ENCODE data around the gene GGT5. TPM values are rescaled to one million over a fixed set of nuclear protein-coding genes. Genes with fewer than 3 reads are reported as not detected.
"Not testable (repeated sequence)": the region's sequence is repeated elsewhere in the genome, so short reads cannot be mapped to it uniquely, and the experiment has no call there.

GGT5 gene
- total RNA-seq, 1 donor from 2014 or later: 9.2 TPM

DNA sequence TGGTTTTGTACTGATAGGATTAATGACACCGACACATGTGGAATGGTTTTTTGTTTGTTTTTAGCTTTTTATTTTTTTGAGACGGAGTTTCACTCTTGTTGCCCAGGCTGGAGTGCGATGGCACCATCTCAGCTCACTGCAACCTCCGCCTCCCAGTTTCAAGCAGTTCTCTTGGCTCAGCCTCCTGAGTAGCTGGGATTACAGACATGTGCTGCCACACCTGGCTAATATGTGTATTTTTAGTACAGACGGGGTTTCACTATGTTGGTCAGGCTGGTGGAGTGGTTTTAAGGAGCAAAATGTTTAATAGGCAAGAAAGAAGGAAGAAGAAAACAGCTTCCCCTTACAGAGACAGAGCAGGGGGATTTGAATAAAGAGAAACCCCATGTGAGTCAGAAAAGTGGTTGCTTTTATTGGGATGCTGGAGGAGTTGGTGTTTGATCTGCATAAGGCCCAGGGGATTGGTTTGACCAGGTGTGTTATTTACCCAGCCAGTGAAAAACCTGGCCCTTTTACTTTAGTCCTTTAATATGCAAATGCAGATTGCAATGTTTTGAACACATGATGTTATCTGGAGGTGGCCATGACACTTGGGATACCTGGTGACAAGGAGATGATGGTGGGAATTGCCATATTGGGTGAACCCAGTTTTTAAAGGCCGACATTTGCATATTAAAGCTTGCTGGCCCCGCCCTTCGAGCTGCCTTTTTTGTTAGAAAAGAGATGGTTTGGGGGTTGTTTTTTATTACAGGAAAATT, 39.3 kb downstream of the GGT5 start:
- no peak for DNase-seq (ENCODE audit: low read depth in 2 of 2)

DNA sequence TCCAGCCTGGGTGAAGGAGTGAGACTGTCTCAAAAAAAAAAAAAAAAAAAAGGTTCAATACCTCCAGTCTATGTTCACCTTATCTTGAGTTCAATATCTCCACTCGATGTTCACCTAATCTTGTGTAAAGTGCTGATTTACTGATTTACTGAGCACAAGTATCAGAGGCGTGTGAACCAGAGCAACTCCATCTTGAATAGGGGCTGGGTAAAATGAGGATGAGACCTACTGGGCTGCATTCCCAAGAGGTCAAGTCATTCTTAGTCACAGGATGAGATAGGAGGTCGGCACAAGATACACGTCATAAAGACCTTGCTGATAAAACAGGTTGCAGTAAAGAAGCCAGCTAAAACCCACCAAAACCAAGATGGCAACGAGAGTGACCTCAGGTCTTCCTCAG, 41.0 kb downstream of the GGT5 start:
- DNase-seq (ENCODE audit: low read depth in 2 of 2): not testable (repeated sequence)

GRCh38 chr22:24201681-24202614, 42.9 kb downstream of the GGT5 start:
- no peak for DNase-seq (ENCODE audit: low read depth in 2 of 2)

- DNase-seq (ENCODE audit: low read depth in 2 of 2): peak; percentile 83 to 88
These were observed 44.2 kb downstream of the GGT5 start for GRCh38 chr22:24200619-24201212.

GRCh38 chr22:24198682-24199052, 46.2 kb downstream of the GGT5 start:
- DNase-seq (ENCODE audit: low read depth in 2 of 2): no peak

GRCh38 chr22:24191893-24192292, 53.0 kb downstream of the GGT5 start:
- no peak for DNase-seq (ENCODE audit: low read depth in 2 of 2)

GRCh38 chr22:24191381-24191841, 53.5 kb downstream of the GGT5 start:
- DNase-seq (ENCODE audit: low read depth in 2 of 2): no peak

- no peak for DNase-seq (ENCODE audit: low read depth in 2 of 2)
These were observed 54.2 kb downstream of the GGT5 start for GRCh38 chr22:24190596-24191208.

- DNase-seq (ENCODE audit: low read depth in 2 of 2): no peak
These were observed 54.7 kb downstream of the GGT5 start for GRCh38 chr22:24190159-24190540.

DNA sequence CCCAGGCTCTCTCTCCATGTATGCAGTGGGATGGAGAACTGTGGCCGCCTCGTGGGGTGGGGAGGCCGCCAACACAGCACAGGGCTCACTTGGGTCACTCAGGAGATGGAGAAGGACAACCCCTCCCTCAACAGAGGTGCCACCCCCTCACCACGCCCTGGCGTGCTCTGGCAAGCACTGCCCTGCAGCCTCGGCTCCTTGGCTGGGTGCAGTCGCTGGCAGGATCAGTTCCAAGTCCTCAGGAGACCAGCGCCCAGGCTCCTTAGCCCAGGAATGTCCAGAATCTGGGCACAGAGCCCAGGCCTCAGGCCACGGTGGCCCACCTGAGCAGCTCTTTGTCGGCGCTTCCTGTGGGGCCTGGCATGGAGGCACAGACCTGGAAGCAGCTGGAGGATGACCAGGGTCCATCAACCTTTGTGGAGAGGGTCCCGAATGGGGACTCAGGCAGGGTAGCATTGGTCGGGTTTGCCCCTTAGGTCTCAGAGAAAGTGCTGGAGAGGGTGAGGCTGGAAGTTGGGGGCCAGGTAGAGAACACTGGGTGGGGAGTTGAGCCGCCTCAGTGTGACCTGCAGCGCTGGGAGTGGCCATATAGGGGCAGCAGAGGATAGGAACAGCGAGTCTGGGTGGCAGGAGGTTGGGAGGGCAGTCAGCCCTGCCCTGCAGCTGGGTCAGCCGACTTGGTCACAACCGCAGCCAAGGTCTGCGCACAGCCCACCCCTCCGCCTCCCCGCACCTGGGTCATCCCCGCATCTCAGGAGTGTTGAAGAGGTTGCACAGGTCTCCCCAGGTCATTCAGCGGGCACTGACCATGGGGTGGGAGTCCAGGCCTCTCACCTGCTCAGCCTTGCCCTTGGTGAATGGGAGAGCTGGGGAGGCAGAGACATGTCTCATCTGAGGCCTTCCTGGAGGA, 55.4 kb downstream of the GGT5 start:
- peak; percentile 36 to 69 for DNase-seq (ENCODE audit: low read depth in 2 of 2)

GRCh38 chr22:24188705-24189248, 56.1 kb downstream of the GGT5 start:
- DNase-seq (ENCODE audit: low read depth in 2 of 2): no peak

DNA sequence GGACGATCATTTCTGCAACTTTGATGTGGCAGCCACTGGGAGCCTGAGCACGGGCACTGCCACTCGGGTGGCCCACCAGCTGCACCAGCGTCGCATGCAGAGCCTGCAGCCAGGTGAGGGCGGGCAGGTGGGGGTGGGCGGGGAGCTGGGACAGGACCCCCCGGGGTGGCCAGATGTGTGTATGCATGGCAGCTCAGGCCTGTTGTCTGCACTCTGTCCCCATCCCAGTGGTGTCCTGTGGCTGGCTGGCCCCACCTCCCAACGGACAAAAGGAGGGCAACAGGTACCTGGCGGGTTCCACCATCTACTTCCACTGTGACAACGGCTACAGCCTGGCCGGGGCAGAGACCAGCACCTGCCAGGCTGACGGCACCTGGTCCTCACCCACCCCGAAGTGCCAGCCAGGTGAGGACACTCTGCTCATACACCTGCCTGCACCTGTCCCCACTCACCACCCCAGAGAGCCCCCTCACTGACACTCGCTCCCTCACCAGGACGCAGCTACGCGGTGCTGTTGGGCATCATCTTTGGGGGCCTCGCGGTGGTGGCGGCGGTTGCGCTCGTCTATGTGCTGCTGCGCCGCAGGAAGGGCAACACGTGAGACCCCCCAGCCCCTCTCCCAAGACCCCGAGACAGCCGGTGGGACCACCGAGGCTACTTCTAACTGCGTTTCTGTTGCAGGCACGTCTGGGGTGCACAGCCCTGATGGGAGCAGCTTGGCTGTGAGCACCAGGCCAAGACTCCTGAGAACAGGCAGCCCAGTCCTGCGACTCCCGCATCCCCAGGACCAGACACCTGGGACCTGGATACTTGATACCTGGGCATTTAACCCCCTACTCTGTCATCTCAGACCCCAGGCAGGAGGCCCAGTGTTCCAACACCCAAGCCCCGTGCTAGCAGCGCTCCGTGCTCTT, 56.9 kb downstream of the GGT5 start:
- DNase-seq (ENCODE audit: low read depth in 2 of 2): no peak

GRCh38 chr22:24186892-24187670, 57.8 kb downstream of the GGT5 start:
- DNase-seq (ENCODE audit: low read depth in 2 of 2): no peak

- no peak for DNase-seq (ENCODE audit: low read depth in 2 of 2)
These were observed 58.5 kb downstream of the GGT5 start for GRCh38 chr22:24186352-24186740.

- DNase-seq (ENCODE audit: low read depth in 2 of 2): no peak
These were observed 59.2 kb downstream of the GGT5 start for GRCh38 chr22:24185501-24186351.

- no peak for DNase-seq (ENCODE audit: low read depth in 2 of 2)
These were observed 59.8 kb downstream of the GGT5 start for GRCh38 chr22:24185001-24185500.

DNA sequence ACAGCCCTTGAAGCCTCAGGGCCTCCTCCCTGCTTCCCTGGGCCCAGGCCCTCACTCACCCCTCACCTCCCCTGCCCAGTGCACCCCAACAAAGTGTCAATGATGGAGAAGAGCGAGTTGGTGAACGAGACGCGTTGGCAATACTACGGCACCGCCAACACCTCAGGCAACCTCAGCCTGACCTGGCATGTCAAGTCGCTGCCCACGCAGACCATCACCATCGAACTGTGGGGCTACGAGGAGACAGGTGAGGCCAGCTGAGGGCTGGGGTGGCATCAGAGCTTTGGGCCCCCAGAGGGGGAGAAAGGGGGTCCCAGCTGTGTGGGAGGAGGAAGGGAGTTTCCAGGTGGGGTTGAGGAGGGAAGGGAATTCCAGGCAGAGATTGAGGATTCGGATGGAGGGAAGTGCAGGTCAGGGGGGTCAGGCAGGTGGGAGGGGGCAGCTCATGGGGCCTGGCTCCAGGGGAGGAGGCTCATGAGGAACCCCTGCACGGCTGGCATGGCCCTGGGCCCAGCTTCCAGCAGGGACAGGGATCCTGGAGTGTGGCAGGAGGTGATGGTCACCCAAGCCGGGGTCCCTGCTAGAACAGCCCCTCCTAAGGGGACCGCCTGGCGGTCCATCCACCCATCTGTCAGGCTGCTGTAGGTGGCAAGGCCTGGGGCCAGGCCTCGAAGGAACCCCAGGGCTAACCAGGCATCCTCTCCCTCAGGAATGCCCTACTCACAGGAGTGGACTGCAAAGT, 60.7 kb downstream of the GGT5 start:
- DNase-seq (ENCODE audit: low read depth in 2 of 2): no peak
